GM23338 (cell line): ENCODE measurements around the gene BANK1. TPM values are rescaled to one million over a fixed set of nuclear protein-coding genes. Genes with fewer than 3 reads are reported as not detected.

Experiments used
- ATAC-seq: fragments of 200-7000 bp; cut with Tn5 transposase; 3 replicates; pipeline ENCODE4 v1.9.1; 2020
- DNase-seq: peaks from one replicate; pipeline ENCODE4 v3.0.0-alpha.2; 2015; ENCODE audit warnings: low spot score
- H2AFZ ChIP-seq: fragments of 200-600 bp; sonication (generic); 2 replicates; pipeline ENCODE4 v1.8.0; 2016; ENCODE audit warnings: antibody characterized with exemption, mild to moderate bottlenecking, moderate library complexity
- H3F3A ChIP-seq: fragments of 200-600 bp; sonication (generic); replicated peaks from 2 replicates; pipeline ENCODE4 v1.8.0; 2017; ENCODE audit warnings: antibody characterized with exemption, mixed run types, low read depth
- H3K27ac ChIP-seq: fragments of 200-600 bp; sonication (generic); 2 replicates; pipeline ENCODE4 v1.6.1; 2016; ENCODE audit warnings: low read depth
- H3K27me3 ChIP-seq: fragments of 200-600 bp; sonication (generic); 2 replicates; pipeline ENCODE4 v1.8.0; 2016; ENCODE audit warnings: mild to moderate bottlenecking, mixed run types, moderate library complexity; ENCODE audit not compliant: insufficient read depth
- H3K36me3 ChIP-seq: fragments of 200-600 bp; sonication (generic); 2 replicates; pipeline ENCODE4 v1.8.0; 2016; ENCODE audit warnings: mild to moderate bottlenecking; ENCODE audit not compliant: insufficient read depth
- H3K4me1 ChIP-seq: fragments of 200-600 bp; sonication (generic); 2 replicates; pipeline ENCODE4 v1.8.0; 2016; ENCODE audit warnings: mild to moderate bottlenecking, moderate library complexity; ENCODE audit not compliant: insufficient read depth
- H3K4me2 ChIP-seq: fragments of 200-600 bp; sonication (generic); 2 replicates; pipeline ENCODE4 v1.7.1; 2017; ENCODE audit warnings: mixed run types
- H3K4me3 ChIP-seq: fragments of 200-600 bp; sonication (generic); 2 replicates; pipeline ENCODE4 v1.6.1; 2016; ENCODE audit warnings: mixed run types
- H3K79me2 ChIP-seq: fragments of 200-600 bp; sonication (generic); replicated peaks from 2 replicates; pipeline ENCODE4 v1.8.0; 2017; ENCODE audit warnings: mild to moderate bottlenecking; ENCODE audit not compliant: insufficient read depth
- H3K9me2 ChIP-seq: fragments of 200-600 bp; sonication (generic); 2 replicates; pipeline ENCODE4 v1.8.0; 2017; ENCODE audit not compliant: insufficient read depth
- H4K20me1 ChIP-seq: fragments of 200-600 bp; sonication (generic); replicated peaks from 2 replicates; pipeline ENCODE4 v1.8.0; 2017; ENCODE audit warnings: mild to moderate bottlenecking; ENCODE audit not compliant: insufficient read depth
- H3K27ac Mint-ChIP-seq: 2 replicates; pipeline ENCODE4 v1.8.0; 2020; ENCODE audit warnings: inconsistent platforms, mild to moderate bottlenecking, moderate library complexity, mixed read lengths
- H3K27me3 Mint-ChIP-seq: 3 replicates; pipeline ENCODE4 v1.8.0; 2022; ENCODE audit warnings: low read depth, mild to moderate bottlenecking, moderate library complexity, mixed read lengths, inconsistent platforms; ENCODE audit not compliant: insufficient read depth, poor library complexity
- H3K36me3 Mint-ChIP-seq: 3 replicates; pipeline ENCODE4 v1.8.0; 2021; ENCODE audit warnings: low read depth, mild to moderate bottlenecking, inconsistent platforms, moderate library complexity, mixed read lengths
- H3K4me1 Mint-ChIP-seq: 3 replicates; pipeline ENCODE4 v1.8.0; 2020; ENCODE audit warnings: mild to moderate bottlenecking, inconsistent platforms, mixed read lengths
- H3K4me3 Mint-ChIP-seq: 3 replicates; pipeline ENCODE4 v1.8.0; 2021; ENCODE audit warnings: moderate library complexity, mild to moderate bottlenecking, inconsistent platforms, mixed read lengths
- H3K9me3 Mint-ChIP-seq: 3 replicates; pipeline ENCODE4 v1.8.0; 2020; ENCODE audit warnings: moderate library complexity, mild to moderate bottlenecking, inconsistent platforms, mixed read lengths
- ZNF114 ChIP-seq: fragments of 250-450 bp; sonication (Bioruptor Pico); IDR thresholded peaks from 2 replicates; pipeline ENCODE4 v1.5.0; 2020; ENCODE audit warnings: mild to moderate bottlenecking, moderate library complexity
- polyA plus RNA-seq: library from polyadenylated mRNA; unstranded; fragments of >200 nt; fragmentation: Nextera tagmentation; extraction: Ambion mirVana; gene quantifications from 2 replicates; pipeline ENCODE4 v1.2.1, GENCODE V29; 2016
- total RNA-seq: library from RNA; depleted of rRNA; stranded (reverse); fragments of >200 nt; shearing (Covaris generic); gene quantifications from 2 replicates; pipeline ENCODE4 v1.2.3, GENCODE V29; 2014
- TF ChIP-seq, protein P1 (sequence below): IDR thresholded peaks from one replicate; pipeline ENCODE4 v1.6.1; 2018; ENCODE audit warnings: antibody characterized with exemption; ENCODE audit not compliant: unreplicated experiment
- TF ChIP-seq, protein P2 (sequence below): fragments of 250-450 bp; sonication (Bioruptor Pico); IDR thresholded peaks from 2 replicates; pipeline ENCODE4 v1.5.0; 2020; ENCODE audit warnings: mild to moderate bottlenecking, moderate library complexity

BANK1 gene
- total and polyA plus RNA-seq, 2 experiments from 2014 or later = 0.86 to 0.87 TPM

DNA sequence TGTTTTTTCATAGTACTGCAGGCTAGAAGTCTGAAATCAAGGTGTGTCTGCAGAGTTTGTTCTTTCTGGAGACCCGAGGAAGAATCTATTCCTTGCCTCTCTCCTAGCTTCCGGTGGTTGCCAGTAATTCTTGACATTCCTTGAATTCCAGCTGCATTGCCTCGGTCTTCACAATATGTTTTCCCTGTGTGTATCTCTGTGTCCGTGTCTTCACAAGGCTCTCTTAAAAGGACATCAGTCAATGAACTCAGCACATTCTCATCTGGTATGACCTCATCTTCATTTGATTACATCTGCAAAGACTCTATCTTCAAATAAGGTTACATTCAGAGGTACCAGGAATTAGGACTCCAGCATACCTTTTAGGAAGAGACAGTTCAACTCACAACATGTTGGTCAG is 163.4 kb downstream of the BANK1 start (continued):
- TF ChIP-seq, protein P1, sequence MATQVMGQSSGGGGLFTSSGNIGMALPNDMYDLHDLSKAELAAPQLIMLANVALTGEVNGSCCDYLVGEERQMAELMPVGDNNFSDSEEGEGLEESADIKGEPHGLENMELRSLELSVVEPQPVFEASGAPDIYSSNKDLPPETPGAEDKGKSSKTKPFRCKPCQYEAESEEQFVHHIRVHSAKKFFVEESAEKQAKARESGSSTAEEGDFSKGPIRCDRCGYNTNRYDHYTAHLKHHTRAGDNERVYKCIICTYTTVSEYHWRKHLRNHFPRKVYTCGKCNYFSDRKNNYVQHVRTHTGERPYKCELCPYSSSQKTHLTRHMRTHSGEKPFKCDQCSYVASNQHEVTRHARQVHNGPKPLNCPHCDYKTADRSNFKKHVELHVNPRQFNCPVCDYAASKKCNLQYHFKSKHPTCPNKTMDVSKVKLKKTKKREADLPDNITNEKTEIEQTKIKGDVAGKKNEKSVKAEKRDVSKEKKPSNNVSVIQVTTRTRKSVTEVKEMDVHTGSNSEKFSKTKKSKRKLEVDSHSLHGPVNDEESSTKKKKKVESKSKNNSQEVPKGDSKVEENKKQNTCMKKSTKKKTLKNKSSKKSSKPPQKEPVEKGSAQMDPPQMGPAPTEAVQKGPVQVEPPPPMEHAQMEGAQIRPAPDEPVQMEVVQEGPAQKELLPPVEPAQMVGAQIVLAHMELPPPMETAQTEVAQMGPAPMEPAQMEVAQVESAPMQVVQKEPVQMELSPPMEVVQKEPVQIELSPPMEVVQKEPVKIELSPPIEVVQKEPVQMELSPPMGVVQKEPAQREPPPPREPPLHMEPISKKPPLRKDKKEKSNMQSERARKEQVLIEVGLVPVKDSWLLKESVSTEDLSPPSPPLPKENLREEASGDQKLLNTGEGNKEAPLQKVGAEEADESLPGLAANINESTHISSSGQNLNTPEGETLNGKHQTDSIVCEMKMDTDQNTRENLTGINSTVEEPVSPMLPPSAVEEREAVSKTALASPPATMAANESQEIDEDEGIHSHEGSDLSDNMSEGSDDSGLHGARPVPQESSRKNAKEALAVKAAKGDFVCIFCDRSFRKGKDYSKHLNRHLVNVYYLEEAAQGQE = no peak

DNA sequence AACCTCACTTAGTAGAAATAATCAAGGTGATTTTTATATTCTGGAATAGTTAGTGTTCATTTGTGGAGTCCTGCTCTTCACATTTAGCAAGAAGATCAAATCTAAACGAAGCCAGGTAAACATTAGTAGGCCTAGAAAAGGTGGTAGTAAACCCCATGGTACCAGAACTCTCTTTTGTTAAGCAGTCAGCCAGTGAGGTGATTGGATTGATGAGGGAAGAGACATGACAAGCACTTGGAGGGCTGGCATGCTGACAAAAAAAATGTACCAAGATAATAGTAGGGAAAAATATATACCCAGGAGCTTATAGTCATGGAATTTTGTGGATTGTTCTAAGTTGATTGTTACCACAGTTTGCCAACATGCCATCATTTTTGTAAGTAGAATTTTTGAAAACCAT is 163.8 kb downstream of the BANK1 start:
- Histone ChIP-seq H3K4me2 (no peak overlapping the region; the same call in 1 of the 2 replicates), H3K4me3 (no peak overlapping the region), H3K27me3 (no peaks in the 10 kb centered on the region), H3K27ac (peak overlapping the region; percentile 72), H3K79me2 (no peaks in the 10 kb centered on the region), H2AFZ (no peak overlapping the region), H3K36me3 (no peaks in the 10 kb centered on the region), H4K20me1 (no peaks in the 10 kb centered on the region), H3F3A (no peaks in the 10 kb centered on the region), H3K4me1 (peaks cover 22% of the 10 kb centered on the region; the same call in 1 of the 2 replicates), H3K9me2 (no peaks in the 10 kb centered on the region)
- Mint-ChIP-seq H3K4me1 (peaks cover 48% of the 10 kb centered on the region), H3K9me3 (no peaks in the 10 kb centered on the region), H3K27me3 (no peaks in the 10 kb centered on the region), H3K27ac (peak overlapping the region; percentile 96), H3K4me3 (no peak overlapping the region; the same call in 2 of the 3 replicates), H3K36me3 (peaks cover 3% of the 10 kb centered on the region; the same call in 1 of the 3 replicates)
- ATAC-seq = peak; percentile 54
- peak; percentile 32 for DNase-seq
- TF ChIP-seq, protein P2, sequence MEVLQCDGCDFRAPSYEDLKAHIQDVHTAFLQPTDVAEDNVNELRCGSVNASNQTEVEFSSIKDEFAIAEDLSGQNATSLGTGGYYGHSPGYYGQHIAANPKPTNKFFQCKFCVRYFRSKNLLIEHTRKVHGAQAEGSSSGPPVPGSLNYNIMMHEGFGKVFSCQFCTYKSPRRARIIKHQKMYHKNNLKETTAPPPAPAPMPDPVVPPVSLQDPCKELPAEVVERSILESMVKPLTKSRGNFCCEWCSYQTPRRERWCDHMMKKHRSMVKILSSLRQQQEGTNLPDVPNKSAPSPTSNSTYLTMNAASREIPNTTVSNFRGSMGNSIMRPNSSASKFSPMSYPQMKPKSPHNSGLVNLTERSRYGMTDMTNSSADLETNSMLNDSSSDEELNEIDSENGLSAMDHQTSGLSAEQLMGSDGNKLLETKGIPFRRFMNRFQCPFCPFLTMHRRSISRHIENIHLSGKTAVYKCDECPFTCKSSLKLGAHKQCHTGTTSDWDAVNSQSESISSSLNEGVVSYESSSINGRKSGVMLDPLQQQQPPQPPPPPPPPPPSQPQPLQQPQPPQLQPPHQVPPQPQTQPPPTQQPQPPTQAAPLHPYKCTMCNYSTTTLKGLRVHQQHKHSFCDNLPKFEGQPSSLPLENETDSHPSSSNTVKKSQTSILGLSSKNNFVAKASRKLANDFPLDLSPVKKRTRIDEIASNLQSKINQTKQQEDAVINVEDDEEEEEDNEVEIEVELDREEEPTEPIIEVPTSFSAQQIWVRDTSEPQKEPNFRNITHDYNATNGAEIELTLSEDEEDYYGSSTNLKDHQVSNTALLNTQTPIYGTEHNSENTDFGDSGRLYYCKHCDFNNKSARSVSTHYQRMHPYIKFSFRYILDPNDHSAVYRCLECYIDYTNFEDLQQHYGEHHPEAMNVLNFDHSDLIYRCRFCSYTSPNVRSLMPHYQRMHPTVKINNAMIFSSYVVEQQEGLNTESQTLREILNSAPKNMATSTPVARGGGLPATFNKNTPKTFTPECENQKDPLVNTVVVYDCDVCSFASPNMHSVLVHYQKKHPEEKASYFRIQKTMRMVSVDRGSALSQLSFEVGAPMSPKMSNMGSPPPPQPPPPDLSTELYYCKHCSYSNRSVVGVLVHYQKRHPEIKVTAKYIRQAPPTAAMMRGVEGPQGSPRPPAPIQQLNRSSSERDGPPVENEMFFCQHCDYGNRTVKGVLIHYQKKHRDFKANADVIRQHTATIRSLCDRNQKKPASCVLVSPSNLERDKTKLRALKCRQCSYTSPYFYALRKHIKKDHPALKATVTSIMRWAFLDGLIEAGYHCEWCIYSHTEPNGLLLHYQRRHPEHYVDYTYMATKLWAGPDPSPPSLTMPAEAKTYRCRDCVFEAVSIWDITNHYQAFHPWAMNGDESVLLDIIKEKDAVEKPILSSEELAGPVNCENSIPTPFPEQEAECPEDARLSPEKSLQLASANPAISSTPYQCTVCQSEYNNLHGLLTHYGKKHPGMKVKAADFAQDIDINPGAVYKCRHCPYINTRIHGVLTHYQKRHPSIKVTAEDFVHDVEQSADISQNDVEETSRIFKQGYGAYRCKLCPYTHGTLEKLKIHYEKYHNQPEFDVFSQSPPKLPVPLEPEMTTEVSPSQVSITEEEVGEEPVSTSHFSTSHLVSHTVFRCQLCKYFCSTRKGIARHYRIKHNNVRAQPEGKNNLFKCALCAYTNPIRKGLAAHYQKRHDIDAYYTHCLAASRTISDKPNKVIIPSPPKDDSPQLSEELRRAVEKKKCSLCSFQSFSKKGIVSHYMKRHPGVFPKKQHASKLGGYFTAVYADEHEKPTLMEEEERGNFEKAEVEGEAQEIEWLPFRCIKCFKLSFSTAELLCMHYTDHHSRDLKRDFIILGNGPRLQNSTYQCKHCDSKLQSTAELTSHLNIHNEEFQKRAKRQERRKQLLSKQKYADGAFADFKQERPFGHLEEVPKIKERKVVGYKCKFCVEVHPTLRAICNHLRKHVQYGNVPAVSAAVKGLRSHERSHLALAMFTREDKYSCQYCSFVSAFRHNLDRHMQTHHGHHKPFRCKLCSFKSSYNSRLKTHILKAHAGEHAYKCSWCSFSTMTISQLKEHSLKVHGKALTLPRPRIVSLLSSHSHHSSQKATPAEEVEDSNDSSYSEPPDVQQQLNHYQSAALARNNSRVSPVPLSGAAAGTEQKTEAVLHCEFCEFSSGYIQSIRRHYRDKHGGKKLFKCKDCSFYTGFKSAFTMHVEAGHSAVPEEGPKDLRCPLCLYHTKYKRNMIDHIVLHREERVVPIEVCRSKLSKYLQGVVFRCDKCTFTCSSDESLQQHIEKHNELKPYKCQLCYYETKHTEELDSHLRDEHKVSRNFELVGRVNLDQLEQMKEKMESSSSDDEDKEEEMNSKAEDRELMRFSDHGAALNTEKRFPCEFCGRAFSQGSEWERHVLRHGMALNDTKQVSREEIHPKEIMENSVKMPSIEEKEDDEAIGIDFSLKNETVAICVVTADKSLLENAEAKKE (CRISPR knock-in tag) = no peak
- 0 out of 2 replicates have a peak, but pooled peaks have one; percentile 0 for TF ChIP-seq ZNF114 (CRISPR knock-in tag)
